Smooth muscle cell (in vitro differentiated cells): Measurements from ENCODE around the gene BAZ2B. TPM values are rescaled to one million over a fixed set of nuclear protein-coding genes. Genes with fewer than 3 reads are reported as not detected.

ENCODE experiments used
- DNase-seq: peaks from one replicate; lab custom pipeline; 2025; ENCODE audit not compliant: unreplicated experiment; lab: John Stamatoyannopoulos, UW
- H2AFZ ChIP-seq: fragments of 200-600 bp; sonication (generic); 2 replicates; pipeline ENCODE4 v1.6.0; 2016; ENCODE audit warnings: antibody characterized with exemption, low read depth, mild to moderate bottlenecking
- H3F3A ChIP-seq: fragments of 200-600 bp; sonication (generic); 2 replicates; pipeline ENCODE4 v1.6.0; 2017; ENCODE audit warnings: antibody characterized with exemption, low read depth
- H3K27ac ChIP-seq: fragments of 200-600 bp; sonication (generic); 2 replicates; pipeline ENCODE4 v1.5.1; 2016; ENCODE audit warnings: low read depth, mild to moderate bottlenecking
- H3K27me3 ChIP-seq: fragments of 200-600 bp; sonication (generic); 2 replicates; pipeline ENCODE4 v1.6.1; 2016; ENCODE audit warnings: low read depth, mild to moderate bottlenecking
- H3K36me3 ChIP-seq: fragments of 200-600 bp; sonication (generic); 2 replicates; pipeline ENCODE4 v1.5.1; 2016; ENCODE audit warnings: low read depth
- H3K4me1 ChIP-seq: fragments of 200-600 bp; sonication (generic); 2 replicates; pipeline ENCODE4 v1.5.1; 2016; ENCODE audit warnings: low read depth
- H3K4me2 ChIP-seq: fragments of 200-600 bp; sonication (generic); 2 replicates; pipeline ENCODE4 v1.6.0; 2016; ENCODE audit warnings: mild to moderate bottlenecking
- H3K4me3 ChIP-seq: fragments of 200-600 bp; sonication (generic); 2 replicates; pipeline ENCODE4 v1.5.1; 2016; ENCODE audit warnings: mild to moderate bottlenecking
- H3K79me2 ChIP-seq: fragments of 200-600 bp; sonication (generic); 2 replicates; pipeline ENCODE4 v1.6.0; 2016; ENCODE audit warnings: low read depth, mild to moderate bottlenecking
- H3K9ac ChIP-seq: fragments of 200-600 bp; sonication (generic); 2 replicates; pipeline ENCODE4 v1.6.0; 2016; ENCODE audit warnings: low read depth
- H3K9me3 ChIP-seq: fragments of 200-600 bp; sonication (generic); replicated peaks from 2 replicates; pipeline ENCODE4 v1.5.1; 2016; ENCODE audit warnings: low read depth
- H4K20me1 ChIP-seq: fragments of 200-600 bp; sonication (generic); 2 replicates; pipeline ENCODE4 v1.6.0; 2016; ENCODE audit warnings: low read depth
- WGBS: methylation state at CpG from one replicate; pipeline ENCODE4 v1.1.7; 2016; ENCODE audit warnings: low lambda C conversion rate; 5-methylcytosine and 5-hydroxymethylcytosine counted together
- polyA plus RNA-seq: library from polyadenylated mRNA; unstranded; fragments of >200 nt; fragmentation: Nextera tagmentation; extraction: Ambion mirVana; gene quantifications from 2 replicates; pipeline ENCODE4 v1.2.1, GENCODE V29; 2016
- total RNA-seq: library from RNA; depleted of rRNA; stranded (reverse); fragments of >200 nt; gene quantifications from 2 replicates; pipeline ENCODE4 v1.2.3, GENCODE V29; 2014
- TF ChIP-seq, protein P1 (sequence below): fragments of 200-600 bp; sonication (generic); IDR thresholded peaks from 2 replicates; pipeline ENCODE4 v1.5.1; 2017; ENCODE audit warnings: borderline replicate concordance, mild to moderate bottlenecking, antibody characterized with exemption; ENCODE audit not compliant: insufficient read depth, poor library complexity, severe bottlenecking

The BAZ2B gene
- total and polyA plus RNA-seq, 2 experiments from 2014 or later: 27.7 to 58.5 TPM

DNA sequence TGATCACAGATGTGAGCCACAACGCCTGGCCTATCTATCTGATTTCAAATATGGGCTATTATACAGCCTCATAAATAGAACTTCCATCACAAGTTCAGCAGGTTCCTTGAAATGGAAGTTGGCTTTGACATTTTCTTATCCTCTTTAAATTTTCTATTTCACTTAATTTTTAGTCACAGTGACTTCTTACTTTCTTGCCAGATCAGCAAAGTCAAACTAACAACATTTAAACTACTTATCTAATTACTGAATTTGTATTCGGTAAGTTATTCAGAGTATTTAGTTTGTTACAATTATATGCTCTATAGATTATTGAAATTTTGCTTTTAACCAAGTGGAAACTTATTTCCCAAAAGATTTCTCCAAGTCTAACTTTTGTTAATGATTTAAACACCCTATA lies 108.2 kb downstream of the BAZ2B start:
- Histone ChIP-seq H2AFZ (no peak overlapping the region), H3K27me3 (no peaks in the 10 kb centered on the region), H3K9me3 (no peaks in the 10 kb centered on the region), H3K4me2 (no peak overlapping the region), H3K9ac (no peak overlapping the region), H3K27ac (no peak overlapping the region), H4K20me1 (peaks cover 57% of the 10 kb centered on the region), H3K79me2 (peaks cover 10% of the 10 kb centered on the region), H3K4me3 (no peak overlapping the region), H3K36me3 (no peaks in the 10 kb centered on the region), H3K4me1 (no peaks in the 10 kb centered on the region), H3F3A (no peaks in the 10 kb centered on the region)
- no peak for DNase-seq
- TF ChIP-seq, protein P1, sequence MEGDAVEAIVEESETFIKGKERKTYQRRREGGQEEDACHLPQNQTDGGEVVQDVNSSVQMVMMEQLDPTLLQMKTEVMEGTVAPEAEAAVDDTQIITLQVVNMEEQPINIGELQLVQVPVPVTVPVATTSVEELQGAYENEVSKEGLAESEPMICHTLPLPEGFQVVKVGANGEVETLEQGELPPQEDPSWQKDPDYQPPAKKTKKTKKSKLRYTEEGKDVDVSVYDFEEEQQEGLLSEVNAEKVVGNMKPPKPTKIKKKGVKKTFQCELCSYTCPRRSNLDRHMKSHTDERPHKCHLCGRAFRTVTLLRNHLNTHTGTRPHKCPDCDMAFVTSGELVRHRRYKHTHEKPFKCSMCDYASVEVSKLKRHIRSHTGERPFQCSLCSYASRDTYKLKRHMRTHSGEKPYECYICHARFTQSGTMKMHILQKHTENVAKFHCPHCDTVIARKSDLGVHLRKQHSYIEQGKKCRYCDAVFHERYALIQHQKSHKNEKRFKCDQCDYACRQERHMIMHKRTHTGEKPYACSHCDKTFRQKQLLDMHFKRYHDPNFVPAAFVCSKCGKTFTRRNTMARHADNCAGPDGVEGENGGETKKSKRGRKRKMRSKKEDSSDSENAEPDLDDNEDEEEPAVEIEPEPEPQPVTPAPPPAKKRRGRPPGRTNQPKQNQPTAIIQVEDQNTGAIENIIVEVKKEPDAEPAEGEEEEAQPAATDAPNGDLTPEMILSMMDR: no peak
- WGBS: 100% methylated on average over 2 of the region's 2 CpGs

DNA sequence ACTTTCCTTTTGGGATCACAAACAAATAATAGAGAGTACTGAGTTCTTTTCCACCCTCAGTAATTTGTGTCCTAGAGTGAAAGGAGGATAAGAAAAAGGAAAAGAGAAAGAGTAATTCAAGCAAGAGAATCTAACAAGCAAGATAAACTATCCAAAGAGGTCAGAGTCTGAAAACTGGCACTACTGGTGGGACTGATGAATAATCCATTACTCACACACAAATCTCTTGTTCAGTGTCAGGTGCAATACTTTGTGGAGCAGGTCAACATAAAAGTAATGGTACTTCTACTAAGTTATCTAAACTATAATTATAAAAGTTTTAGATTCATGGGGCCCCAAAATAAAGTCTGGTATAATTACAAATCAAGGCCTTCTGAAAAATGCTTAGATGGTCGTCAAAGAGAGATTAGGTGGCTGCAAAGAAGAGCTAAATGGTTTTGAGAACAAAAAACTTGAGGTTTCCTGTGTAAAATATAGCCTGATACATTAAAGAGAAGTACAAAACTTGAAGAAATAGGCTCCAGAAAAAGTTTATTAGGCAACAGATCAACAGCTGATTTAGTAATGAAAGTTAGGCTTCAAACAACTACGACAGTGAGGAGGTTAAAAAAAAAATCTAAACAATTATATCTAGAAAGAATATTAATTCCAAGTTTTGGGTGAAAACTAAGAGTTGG lies 109.4 kb downstream of the BAZ2B start:
- no peak for DNase-seq
- Histone ChIP-seq H3K9ac (no peak overlapping the region), H3K79me2 (peaks cover 4% of the 10 kb centered on the region), H3K4me1 (no peaks in the 10 kb centered on the region), H3K27me3 (no peaks in the 10 kb centered on the region), H4K20me1 (peaks cover 49% of the 10 kb centered on the region), H3K9me3 (no peaks in the 10 kb centered on the region), H3K36me3 (no peaks in the 10 kb centered on the region), H3K27ac (peak overlapping the region; percentile 44), H3F3A (no peaks in the 10 kb centered on the region), H3K4me3 (no peak overlapping the region), H3K4me2 (no peak overlapping the region), H2AFZ (no peak overlapping the region)
- WGBS: 66% methylated on average over 2 of the region's 2 CpGs
- TF ChIP-seq, protein P1: no peak

DNA sequence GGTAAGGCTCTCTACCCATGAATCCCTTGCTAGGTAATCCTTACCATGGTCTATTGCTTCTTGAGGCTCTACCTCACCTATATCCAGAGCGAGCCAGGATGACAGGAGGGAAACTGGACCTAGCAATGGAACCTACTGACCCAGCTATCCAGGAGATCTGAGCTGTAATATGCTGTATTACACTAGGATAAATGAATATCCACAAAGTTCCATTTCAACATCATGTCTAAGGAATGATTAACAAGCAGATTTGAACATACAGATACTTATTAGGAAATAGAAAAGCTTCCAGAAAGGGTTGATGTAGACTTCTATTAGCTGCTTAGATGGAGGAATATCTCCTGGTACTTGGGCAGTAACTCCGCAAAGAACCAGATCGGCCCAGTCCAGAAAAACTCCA lies 110.1 kb downstream of the BAZ2B start:
- Histone ChIP-seq H2AFZ (no peak overlapping the region), H3K79me2 (no peaks in the 10 kb centered on the region), H3K4me3 (no peak overlapping the region), H3K9ac (no peak overlapping the region), H3F3A (no peaks in the 10 kb centered on the region), H3K4me2 (no peak overlapping the region), H3K9me3 (no peaks in the 10 kb centered on the region), H3K36me3 (no peaks in the 10 kb centered on the region), H3K27me3 (no peaks in the 10 kb centered on the region), H4K20me1 (peaks cover 47% of the 10 kb centered on the region), H3K4me1 (no peaks in the 10 kb centered on the region), H3K27ac (peak overlapping the region; percentile 44)
- WGBS: 96% methylated on average over 3 of the region's 3 CpGs
- TF ChIP-seq, protein P1: no peak
- no peak for DNase-seq

DNA sequence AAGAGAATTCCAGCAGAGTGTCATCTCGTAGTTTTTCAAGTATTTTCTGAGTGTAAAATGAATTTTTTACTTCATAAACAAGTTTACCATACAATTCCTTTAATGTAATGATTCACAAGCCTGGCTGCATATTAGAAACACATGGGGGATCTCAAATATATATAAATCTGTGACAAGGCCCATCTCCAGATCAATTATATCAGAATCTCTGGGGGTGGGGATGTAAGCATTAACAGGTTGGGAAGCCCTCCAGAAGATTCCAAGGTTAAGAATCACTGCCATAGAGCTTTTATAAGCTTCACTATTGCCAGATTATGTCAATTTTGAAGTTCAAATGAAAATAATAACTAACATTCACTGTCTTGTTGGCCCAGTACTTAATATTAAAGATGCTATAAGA lies 111.2 kb downstream of the BAZ2B start:
- Histone ChIP-seq H3K4me2 (no peak overlapping the region), H3K27me3 (no peaks in the 10 kb centered on the region), H3K9ac (no peak overlapping the region), H3K4me1 (no peaks in the 10 kb centered on the region), H3K36me3 (peaks cover 1% of the 10 kb centered on the region), H3F3A (no peaks in the 10 kb centered on the region), H2AFZ (no peak overlapping the region), H3K9me3 (no peaks in the 10 kb centered on the region), H3K4me3 (no peak overlapping the region), H3K27ac (no peak overlapping the region), H4K20me1 (peaks cover 42% of the 10 kb centered on the region), H3K79me2 (no peaks in the 10 kb centered on the region)
- 100% methylated on average over 1 of the region's 1 CpG for whole genome bisulfite sequencing
- no peak for DNase-seq
- TF ChIP-seq, protein P1: no peak
